GM12891 (cell line): ENCODE data around the gene HDAC11.
"Not testable (repeated sequence)": the region's sequence is repeated elsewhere in the genome, so short reads cannot be mapped to it uniquely, and the experiment has no call there.

Experiments
- DNase-seq: peaks from one replicate; pipeline ENCODE4 v3.0.0; 2011; ENCODE audit warnings: low spot score; ENCODE audit not compliant: insufficient read length
- FAIRE-seq: peaks from 2 replicates; lab custom pipeline; 2011; peaks lifted over from hg19 to GRCh38; lab: Jason Lieb, UNC
- PAX5 ChIP-seq: IDR thresholded peaks from 2 replicates; pipeline ENCODE4 v1.6.1; 2011; ENCODE audit warnings: low read length, moderate library complexity, mild to moderate bottlenecking; ENCODE audit not compliant: insufficient read depth, severe bottlenecking
- POLR2A ChIP-seq: IDR thresholded peaks from 2 replicates; pipeline ENCODE4 v1.6.1; 2011; ENCODE audit warnings: low read depth, low read length, control low read depth
- POLR2AphosphoS5 ChIP-seq: IDR thresholded peaks from 2 replicates; pipeline ENCODE4 v1.6.1; 2011; ENCODE audit warnings: low read depth, low read length, control low read depth
- POU2F2 ChIP-seq: IDR thresholded peaks from 2 replicates; pipeline ENCODE4 v1.6.1; 2011; ENCODE audit warnings: low read depth, mild to moderate bottlenecking, control low read depth, low read length, moderate library complexity
- SPI1 ChIP-seq: IDR thresholded peaks from 2 replicates; pipeline ENCODE4 v1.6.1; 2011; ENCODE audit warnings: low read depth, low read length, control low read depth
- TAF1 ChIP-seq: IDR thresholded peaks from 2 replicates; pipeline ENCODE4 v1.6.1; 2011; ENCODE audit warnings: low read depth, low read length, control low read depth

HDAC11 gene

DNA sequence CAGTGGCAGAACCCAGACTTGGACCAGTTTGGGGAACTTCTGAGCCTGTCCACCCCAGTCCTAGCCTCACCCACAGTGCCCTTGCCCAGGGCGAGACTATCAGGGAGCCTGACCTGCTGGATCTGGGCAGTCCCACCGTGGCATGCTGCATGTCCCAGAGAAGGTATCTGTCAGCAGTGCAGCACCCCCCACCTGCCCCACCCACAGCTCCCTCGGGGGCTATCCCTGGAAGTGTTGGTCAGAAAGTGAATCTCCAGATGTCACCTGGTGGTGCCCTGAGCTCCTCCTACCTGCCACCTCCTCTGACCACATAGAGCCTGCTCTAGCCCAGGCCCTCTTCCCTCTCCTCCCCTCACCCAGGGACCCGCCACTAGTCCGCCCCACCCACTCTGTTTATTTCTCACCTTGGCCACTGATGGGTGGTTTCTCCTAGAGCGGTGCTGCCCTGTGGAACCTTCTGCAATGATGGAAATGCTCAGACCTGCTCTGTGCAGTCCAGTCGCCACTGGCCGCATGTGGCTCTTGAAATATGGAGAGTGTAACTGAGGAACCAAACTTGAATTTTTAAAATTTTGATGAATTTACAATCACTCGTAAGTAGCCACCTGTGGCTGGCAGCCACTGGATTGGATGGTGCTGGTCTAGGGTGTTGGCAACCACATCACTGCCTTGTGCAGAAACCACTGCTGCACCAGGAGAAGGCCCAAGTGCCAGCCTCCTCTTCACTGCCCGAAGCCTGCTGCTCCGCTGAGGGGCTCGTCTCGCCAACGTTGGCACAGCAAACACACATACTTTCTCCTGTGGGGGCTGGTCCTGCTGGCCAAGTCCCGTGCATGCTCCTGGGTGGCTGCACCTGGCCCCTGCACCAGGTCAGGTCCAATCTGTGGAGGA is 13.1 kb downstream of the HDAC11 start:
- no peak for TF ChIP-seq POLR2AphosphoS5
- TF ChIP-seq POLR2A = no peak
- no peak for TF ChIP-seq POU2F2
- no peak for TF ChIP-seq PAX5
- TF ChIP-seq TAF1 = no peak
- TF ChIP-seq SPI1 = no peak
- DNase-seq (no peak), FAIRE-seq (no peak)

GRCh38 chr3:13493867-13494441 is 13.8 kb downstream of the HDAC11 start:
- TF ChIP-seq POLR2AphosphoS5 = no peak
- TF ChIP-seq PAX5 = no peak
- TF ChIP-seq POLR2A = no peak
- DNase-seq (no peak), FAIRE-seq (no peak)

DNA sequence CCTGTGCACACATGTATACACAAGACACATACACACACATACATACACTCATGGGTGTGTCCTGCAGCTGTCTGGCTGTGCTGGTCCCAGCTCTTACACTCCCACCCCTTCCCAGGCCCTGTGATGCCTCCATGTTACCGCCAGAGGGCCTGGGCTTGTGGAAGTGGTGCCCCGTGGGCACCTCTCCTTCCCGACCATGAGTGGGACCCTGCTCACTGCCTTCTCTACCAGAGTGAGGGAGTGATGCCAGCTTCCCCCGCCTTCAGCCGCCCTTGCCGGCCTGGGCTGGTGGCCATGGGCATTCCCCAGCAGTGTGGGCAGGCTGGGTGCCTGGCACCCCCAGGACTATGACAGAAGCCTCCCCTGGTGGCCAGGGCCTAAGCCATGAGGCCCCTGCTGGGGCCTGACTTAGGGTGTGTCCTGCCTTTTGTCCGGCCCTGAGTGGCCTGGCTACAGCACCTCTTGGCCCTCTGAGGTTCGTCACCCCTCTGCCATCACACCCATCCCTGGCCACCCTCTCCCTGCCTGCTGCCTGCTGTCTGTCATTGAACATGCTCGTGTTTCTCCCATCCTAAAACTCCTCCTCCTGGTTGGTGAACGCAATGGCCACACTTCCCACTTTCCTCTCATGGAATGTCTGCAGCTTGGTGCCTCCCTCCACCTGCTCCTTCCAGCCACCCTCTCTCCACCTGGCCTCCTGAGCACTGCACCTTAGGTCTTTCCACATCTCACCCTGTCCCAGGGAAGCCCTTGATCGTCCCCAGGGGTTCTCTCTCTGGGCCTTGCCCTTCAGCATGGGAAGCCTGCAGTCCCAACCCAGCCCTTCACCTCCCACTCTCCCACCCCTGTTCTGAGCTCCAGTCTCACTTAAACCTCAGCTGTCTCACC is 14.6 kb downstream of the HDAC11 start:
- DNase-seq (no peak), FAIRE-seq (no peak)
- TF ChIP-seq SPI1 = no peak

DNA sequence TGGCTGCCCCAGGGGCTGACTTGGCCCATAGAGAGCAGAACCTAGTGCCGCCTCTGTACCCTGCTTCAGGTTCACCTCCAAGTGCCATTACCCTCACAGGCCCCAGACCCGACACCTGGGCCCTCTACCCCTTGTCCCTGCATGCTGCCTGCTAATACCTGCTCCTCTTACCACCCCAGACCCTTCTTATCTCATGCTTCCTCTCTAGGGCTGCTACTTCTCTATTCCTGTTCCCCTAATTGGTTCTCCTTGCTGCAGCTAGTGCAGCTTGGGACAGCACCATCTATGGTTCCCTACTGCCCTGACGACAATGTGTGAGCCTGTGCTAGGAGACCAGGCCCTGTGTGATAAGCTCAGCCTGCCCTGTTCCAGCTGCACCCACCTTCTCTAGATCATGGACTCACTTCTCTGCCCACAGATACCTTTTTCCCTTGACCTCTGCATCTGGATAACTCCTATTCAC is 15.3 kb downstream of the HDAC11 start:
- FAIRE-seq = no peak
- no peak for DNase-seq
- TF ChIP-seq POU2F2 = no peak

DNA sequence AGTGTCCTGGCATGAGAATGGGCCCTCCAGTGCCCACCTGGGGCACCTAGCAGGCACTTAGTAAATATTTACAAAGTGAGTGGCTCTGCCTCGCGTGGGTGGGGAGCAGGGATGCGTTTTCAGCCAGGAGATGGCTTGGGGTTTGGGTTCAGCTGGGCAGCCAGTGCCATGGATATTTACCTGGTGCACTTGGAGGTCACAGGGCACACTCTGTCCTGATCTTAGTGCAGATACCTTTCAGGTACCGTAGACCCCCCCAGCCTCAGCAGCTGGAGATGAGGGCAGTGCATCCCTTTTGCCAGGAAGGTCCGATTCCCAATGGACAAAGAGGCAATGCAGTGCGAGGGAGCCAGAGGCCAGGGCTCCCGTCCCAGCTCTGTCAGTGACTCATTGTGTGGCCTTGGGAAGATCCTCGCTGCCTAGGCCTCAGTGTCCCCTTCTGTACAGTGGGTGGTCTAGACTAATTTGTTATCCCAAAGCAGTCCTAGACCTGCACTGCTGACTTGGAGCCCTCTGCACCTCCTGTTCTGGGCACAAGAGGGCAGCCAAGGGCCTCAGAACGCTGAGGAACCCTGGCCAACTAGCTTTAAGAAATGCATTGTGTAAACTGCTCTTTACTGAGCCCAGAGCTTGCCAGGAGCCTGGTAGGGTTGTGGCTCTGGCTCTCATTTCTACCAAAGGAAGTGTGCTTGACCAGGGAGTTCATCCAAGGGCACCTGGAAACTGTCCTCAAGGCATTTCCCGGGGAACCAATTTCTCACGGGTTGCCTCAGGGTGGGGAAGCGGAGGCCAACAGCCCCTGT is 16.0 kb downstream of the HDAC11 start:
- TF ChIP-seq TAF1 (no peak), PAX5 (no peak), POU2F2 (no peak), POLR2A (no peak), POLR2AphosphoS5 (no peak), SPI1 (no peak)
- DNase-seq (peak; percentile 67), FAIRE-seq (no peak)

DNA sequence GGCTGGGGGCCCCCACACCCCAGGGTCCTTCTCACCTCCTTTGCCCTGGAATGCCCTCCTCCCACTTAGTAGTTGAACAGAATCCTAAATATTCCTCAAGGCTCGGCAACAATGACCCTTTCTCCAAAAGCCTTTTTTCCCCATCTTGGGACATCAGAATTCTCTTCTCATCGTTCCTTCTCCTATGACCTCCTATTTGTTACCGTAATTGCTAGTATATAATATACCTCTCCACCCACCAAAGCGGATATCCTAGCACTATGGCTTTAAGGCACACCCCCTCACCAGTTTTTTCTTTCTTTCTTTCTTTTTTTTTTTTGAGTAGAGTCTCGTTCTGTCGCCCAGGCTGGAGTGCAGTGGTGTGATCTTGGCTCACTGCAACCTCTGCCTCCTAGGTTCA is 16.8 kb downstream of the HDAC11 start:
- no peak for TF ChIP-seq PAX5
- TF ChIP-seq SPI1 = no peak
- no peak for TF ChIP-seq POU2F2
- TF ChIP-seq POLR2A = no peak
- TF ChIP-seq POLR2AphosphoS5 = no peak
- no peak for TF ChIP-seq TAF1
- no peak for FAIRE-seq
- no peak for DNase-seq

GRCh38 chr3:13497386-13497785 is 17.3 kb downstream of the HDAC11 start:
- TF ChIP-seq POLR2A (no peak), SPI1 (0 out of 2 replicates have a peak, but pooled peaks have one; percentile 9), TAF1 (no peak)
- FAIRE-seq (no peak), DNase-seq (no peak)

DNA sequence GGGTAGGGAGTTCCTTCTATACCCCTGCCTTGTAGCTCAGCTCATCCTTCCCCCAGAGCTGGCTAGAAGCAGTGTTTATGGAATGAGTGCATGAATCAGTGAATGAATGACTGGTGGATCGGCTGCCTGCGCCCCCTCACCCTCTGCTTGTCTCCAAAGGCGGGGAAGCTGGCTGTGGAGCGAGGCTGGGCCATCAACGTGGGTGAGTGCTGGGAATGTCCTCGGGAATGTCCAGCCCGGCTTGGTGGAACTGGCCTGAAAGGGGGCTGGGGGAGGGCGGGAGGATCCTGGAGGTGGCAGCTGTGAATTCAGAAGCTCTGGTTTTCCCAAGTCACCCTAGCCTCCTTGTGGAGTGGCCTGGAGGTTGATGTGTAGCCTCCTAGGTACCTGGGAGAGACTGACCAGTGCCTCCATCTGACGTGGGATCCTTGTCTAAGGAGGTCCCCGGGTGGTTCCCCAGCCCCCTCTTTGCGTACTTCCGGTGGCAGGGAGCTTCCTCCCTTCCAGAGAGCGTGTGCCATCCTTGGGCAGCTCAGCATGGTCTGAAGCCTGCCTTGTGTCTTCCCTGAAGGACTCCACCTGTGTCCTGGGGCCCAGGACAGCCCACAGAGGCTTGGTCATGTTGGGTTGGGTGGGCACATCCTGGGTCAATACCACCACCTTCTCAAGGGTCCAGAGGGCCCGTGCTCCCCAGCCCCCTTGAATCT is 18.4 kb downstream of the HDAC11 start:
- FAIRE-seq (no peak), DNase-seq (no peak)
- TF ChIP-seq POLR2A (no peak), TAF1 (no peak), POU2F2 (no peak), PAX5 (no peak), POLR2AphosphoS5 (no peak), SPI1 (no peak)

DNA sequence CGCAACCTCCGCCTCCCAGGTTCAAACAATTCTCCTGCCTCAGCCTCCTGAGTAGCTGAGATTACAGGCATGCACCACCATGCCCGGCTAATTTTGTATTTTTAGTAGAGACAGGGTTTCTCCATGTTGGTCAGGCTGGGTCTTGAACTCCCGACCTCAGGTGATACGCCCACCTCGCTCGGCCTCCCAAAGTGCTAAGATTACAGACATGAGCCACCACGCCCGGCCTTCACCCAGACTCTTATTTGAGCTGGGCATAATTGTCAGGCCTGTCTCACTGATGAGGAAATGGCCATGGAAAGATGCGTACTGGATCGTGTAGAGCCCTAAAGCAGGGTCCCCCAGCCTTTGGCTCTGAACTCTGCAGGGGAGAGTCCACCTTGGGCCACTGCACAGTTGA is 19.1 kb downstream of the HDAC11 start:
- not testable (repeated sequence) for FAIRE-seq, DNase-seq
